Common myeloid progenitor, CD34-positive (primary cell): ENCODE data around the gene MGAM2.

Experiments
- CTCF ChIA-PET: fragments of 350-600 bp; sonication (Branson Sonifier 250); formaldehyde crosslinking; loops from one replicate; lab custom pipeline; 2021; ENCODE audit warnings: antibody characterized with exemption; lab: Charles Lee
- POLR2A ChIA-PET: fragments of 350-600 bp; sonication (Branson Sonifier 250); formaldehyde crosslinking; loops from one replicate; lab custom pipeline; 2021; ENCODE audit warnings: antibody characterized with exemption; lab: Charles Lee
- DNase-seq, 3 donors: peaks; one replicate each; pipeline versions ENCODE4 v3.0.0 to v3.0.0-alpha.2; 2013
- H3K27ac ChIP-seq, 2 experiments: 1 replicate in 1 of 2; 2 replicates in 1 of 2; pipeline ENCODE4 v1.7.0; 2013; ENCODE audit warnings: inconsistent platforms in 2 of 2, low read length in 2 of 2, mild to moderate bottlenecking in 2 of 2, low read depth in 1 of 2, moderate library complexity in 1 of 2; ENCODE audit not compliant: severe bottlenecking in 2 of 2, insufficient read depth in 1 of 2, poor library complexity in 1 of 2
- H3K27me3 ChIP-seq, 5 experiments: replicated peaks in 2 of 5; 1 replicate in 3 of 5; 2 replicates in 2 of 5; pipeline versions ENCODE4 v1.6.1 to v1.7.0; 2013; ENCODE audit warnings: low read length in 4 of 5, mild to moderate bottlenecking in 2 of 5, moderate library complexity in 2 of 5, inconsistent platforms in 1 of 5; ENCODE audit not compliant: insufficient read depth in 5 of 5, control insufficient read depth in 4 of 5
- H3K36me3 ChIP-seq, 4 experiments: 1 replicate in 2 of 4; 2 replicates in 2 of 4; pipeline versions ENCODE4 v1.6.1 to v1.7.0; 2013; ENCODE audit warnings: low read length in 3 of 4, control low read depth in 1 of 4, mild to moderate bottlenecking in 1 of 4; ENCODE audit not compliant: control insufficient read depth in 4 of 4, insufficient read depth in 4 of 4
- H3K4me1 ChIP-seq, 4 experiments: 1 replicate in 3 of 4; 2 replicates in 1 of 4; pipeline versions ENCODE4 v1.6.1 to v1.7.1; 2013; ENCODE audit warnings: low read length in 3 of 4, mild to moderate bottlenecking in 3 of 4, control low read depth in 1 of 4, inconsistent platforms in 1 of 4, moderate library complexity in 1 of 4; ENCODE audit not compliant: control insufficient read depth in 4 of 4, insufficient read depth in 4 of 4; ENCODE audit errors: control extremely low read depth in 1 of 4
- H3K4me3 ChIP-seq, 7 experiments: 1 replicate in 4 of 7; 2 replicates in 3 of 7; pipeline versions ENCODE4 v1.5.1 to v1.7.0; 2013; ENCODE audit warnings: mild to moderate bottlenecking in 7 of 7, low read length in 6 of 7, moderate library complexity in 6 of 7, inconsistent platforms in 2 of 7, low read depth in 2 of 7, control low read depth in 1 of 7; ENCODE audit not compliant: insufficient read depth in 4 of 7, control insufficient read depth in 1 of 7; ENCODE audit errors: extremely low read depth in 1 of 7
- H3K9me3 ChIP-seq, 5 experiments: 1 replicate in 4 of 5; 2 replicates in 1 of 5; pipeline versions ENCODE4 v1.6.1 to v1.7.1; 2013; ENCODE audit warnings: low read length in 4 of 5, mild to moderate bottlenecking in 2 of 5, inconsistent platforms in 1 of 5, low read depth in 1 of 5, moderate library complexity in 1 of 5; ENCODE audit not compliant: control insufficient read depth in 4 of 5, insufficient read depth in 2 of 5; ENCODE audit errors: control extremely low read depth in 1 of 5
- WGBS: methylation state at CpG from one replicate; pipeline ENCODE4 v1.1.5; 2013; ENCODE audit not compliant: insufficient coverage; 5-methylcytosine and 5-hydroxymethylcytosine counted together

Gene MGAM2

GRCh38 chr7:142174441-142174840 is 62.9 kb downstream of the MGAM2 start:
- Histone ChIP-seq H3K27ac (no peak overlapping the region), H3K4me3 (no peak overlapping the region), H3K27me3 (no peaks in the 10 kb centered on the region), H3K9me3 (peaks cover 0 to 1% (median 0%) of the 10 kb centered on the region in 5 experiments), H3K36me3 (no peaks in the 10 kb centered on the region), H3K4me1 (no peaks in the 10 kb centered on the region)
- POLR2A ChIA-PET = no interaction called here
- CTCF ChIA-PET = no interaction called here
- DNase-seq = no peak
- no CpG with 5 or more reads among the region's 2 CpGs for WGBS

- 90% methylated on average over 2 of the region's 3 CpGs for WGBS
- POLR2A ChIA-PET = no interaction called here
- no peaks in the 10 kb centered on the region for H3K4me1 ChIP-seq
- H3K36me3 ChIP-seq = no peaks in the 10 kb centered on the region
- CTCF ChIA-PET = no interaction called here
- no peaks in the 10 kb centered on the region for H3K27me3 ChIP-seq
- H3K9me3 ChIP-seq = peaks cover 0 to 1% (median 0%) of the 10 kb centered on the region in 5 experiments
- H3K4me3 ChIP-seq = no peak overlapping the region
- no peak for DNase-seq
- H3K27ac ChIP-seq = no peak overlapping the region
Observed at GRCh38 chr7:142175594-142175993, 64.1 kb downstream of the MGAM2 start.

GRCh38 chr7:142176901-142177300 is 65.4 kb downstream of the MGAM2 start:
- Histone ChIP-seq H3K36me3 (no peaks in the 10 kb centered on the region), H3K4me3 (no peak overlapping the region), H3K9me3 (peaks cover 0 to 1% (median 0%) of the 10 kb centered on the region in 5 experiments), H3K4me1 (no peaks in the 10 kb centered on the region), H3K27me3 (no peaks in the 10 kb centered on the region), H3K27ac (no peak overlapping the region)
- DNase-seq = no peak
- ChIA-PET POLR2A (no interaction called here), CTCF (no interaction called here)
- 89% methylated on average over 1 of the region's 1 CpG for WGBS

GRCh38 chr7:142177869-142178268 is 66.4 kb downstream of the MGAM2 start:
- H3K27me3 ChIP-seq = no peaks in the 10 kb centered on the region
- H3K4me1 ChIP-seq = no peaks in the 10 kb centered on the region
- DNase-seq = peak; percentile 13 to 65 (median 49)
- H3K4me3 ChIP-seq = no peak overlapping the region
- POLR2A ChIA-PET = no interaction called here
- peaks cover 0 to 1% (median 0%) of the 10 kb centered on the region in 5 experiments for H3K9me3 ChIP-seq
- H3K36me3 ChIP-seq = no peaks in the 10 kb centered on the region
- no peak overlapping the region for H3K27ac ChIP-seq
- CTCF ChIA-PET = no interaction called here

- Histone ChIP-seq H3K4me1 (no peaks in the 10 kb centered on the region), H3K27me3 (no peaks in the 10 kb centered on the region), H3K4me3 (no peak overlapping the region), H3K9me3 (peaks cover 0 to 1% (median 0%) of the 10 kb centered on the region in 5 experiments), H3K36me3 (no peaks in the 10 kb centered on the region), H3K27ac (no peak overlapping the region)
- ChIA-PET CTCF (no interaction called here), POLR2A (no interaction called here)
- DNase-seq = no peak
- WGBS = 100% methylated on average over 1 of the region's 1 CpG
Observed at GRCh38 chr7:142180426-142180825, 68.9 kb downstream of the MGAM2 start.

- no peak overlapping the region for H3K4me3 ChIP-seq
- CTCF ChIA-PET = interaction anchor here (3.1 kb wide), 1 partner anchor 204 kb away, joined by 13 read pairs; no protein-coding TSS in a partner anchor
- H3K4me1 ChIP-seq = peaks cover 0 to 3% (median 0%) of the 10 kb centered on the region in 4 experiments
- peaks cover 0 to 1% (median 0%) of the 10 kb centered on the region in 5 experiments for H3K9me3 ChIP-seq
- H3K36me3 ChIP-seq = no peaks in the 10 kb centered on the region
- H3K27ac ChIP-seq = no peak overlapping the region
- no peak for DNase-seq
- H3K27me3 ChIP-seq = peaks cover 0 to under 1% (median 0%) of the 10 kb centered on the region in 5 experiments
- WGBS = 100% methylated on average over 2 of the region's 2 CpGs
- POLR2A ChIA-PET = no interaction called here
Observed at GRCh38 chr7:142181211-142181610, 69.7 kb downstream of the MGAM2 start.

- WGBS = 67% methylated on average over 1 of the region's 1 CpG
- POLR2A ChIA-PET = no interaction called here
Observed at GRCh38 chr7:142181966-142182365, 70.4 kb downstream of the MGAM2 start.

More at GRCh38 chr7:142181966-142182365, 70.4 kb downstream of the MGAM2 start:
- H3K27ac ChIP-seq = no peak overlapping the region
- peaks cover 0 to 4% (median 0%) of the 10 kb centered on the region in 4 experiments for H3K4me1 ChIP-seq
- no peaks in the 10 kb centered on the region for H3K36me3 ChIP-seq
- H3K4me3 ChIP-seq = no peak overlapping the region
- DNase-seq = no peak
- H3K9me3 ChIP-seq = peaks cover 0 to 1% (median 0%) of the 10 kb centered on the region in 5 experiments
- CTCF ChIA-PET = interaction anchor here (3.1 kb wide), 1 partner anchor 205 kb away, joined by 13 read pairs; no protein-coding TSS in a partner anchor
- peaks cover 0 to 2% (median 0%) of the 10 kb centered on the region in 5 experiments for H3K27me3 ChIP-seq
